Kidney epithelial cell (primary cell): ENCODE data around the gene SRPRB. TPM values are rescaled to one million over a fixed set of nuclear protein-coding genes. Genes with fewer than 3 reads are reported as not detected.

Source experiments
- DNase-seq: peaks from one replicate; pipeline ENCODE4 v3.0.0-alpha.2; 2010; ENCODE audit warnings: low read depth
- H3K27me3 ChIP-seq: 2 replicates; pipeline ENCODE4 v1.6.0; 2011; ENCODE audit warnings: low read length; ENCODE audit not compliant: control insufficient read depth, insufficient read depth
- H3K36me3 ChIP-seq: 2 replicates; pipeline ENCODE4 v1.5.1; 2011; ENCODE audit warnings: low read length; ENCODE audit not compliant: control insufficient read depth, insufficient read depth
- H3K4me3 ChIP-seq: 2 replicates; pipeline ENCODE4 v1.5.1; 2011; ENCODE audit warnings: low read depth, mild to moderate bottlenecking, control low read depth, low read length
- CTCF ChIP-seq: IDR thresholded peaks from 2 replicates; pipeline ENCODE4 v1.5.1; 2011; ENCODE audit warnings: mild to moderate bottlenecking, moderate library complexity, low read length, control low read depth, inconsistent platforms; ENCODE audit not compliant: insufficient read depth, poor library complexity, severe bottlenecking
- total RNA-seq: library from RNA; depleted of rRNA; stranded (reverse); fragments of >200 nt; gene quantifications from 2 replicates; pipeline ENCODE4 v1.2.3, GENCODE V29; 2015

SRPRB gene
- total RNA-seq, 1 donor from 2014 or later, result 67.3 TPM

DNA sequence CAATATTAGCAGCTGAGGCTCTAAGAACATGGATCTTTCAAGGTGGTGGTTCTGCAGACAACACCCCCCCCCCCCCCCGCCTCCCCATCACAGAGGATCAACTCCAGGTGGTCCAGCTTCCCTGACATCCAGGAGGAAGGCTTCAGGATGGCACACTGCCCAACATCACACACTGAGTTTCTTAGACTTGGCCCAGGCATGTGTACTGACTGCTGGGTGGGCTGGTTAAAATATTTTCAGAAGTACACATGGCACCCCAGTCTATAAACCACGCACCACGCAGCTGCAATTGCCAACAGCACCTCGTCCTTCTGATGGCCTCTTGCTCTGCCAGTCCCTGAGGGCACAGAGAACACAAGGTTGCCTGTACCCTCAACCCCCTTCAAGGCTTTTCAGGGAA, 22.1 kb downstream of the SRPRB start:
- no peak for DNase-seq
- no peak for TF ChIP-seq CTCF
- Histone ChIP-seq H3K4me3 (no peak overlapping the region), H3K27me3 (no peaks in the 10 kb centered on the region), H3K36me3 (no peaks in the 10 kb centered on the region)

- H3K27me3 ChIP-seq, result no peaks in the 10 kb centered on the region
- H3K4me3 ChIP-seq, result no peak overlapping the region
- no peak for TF ChIP-seq CTCF
- no peaks in the 10 kb centered on the region for H3K36me3 ChIP-seq
- DNase-seq, result no peak
These were observed 23.1 kb downstream of the SRPRB start for GRCh38 chr3:133828576-133829309.

DNA sequence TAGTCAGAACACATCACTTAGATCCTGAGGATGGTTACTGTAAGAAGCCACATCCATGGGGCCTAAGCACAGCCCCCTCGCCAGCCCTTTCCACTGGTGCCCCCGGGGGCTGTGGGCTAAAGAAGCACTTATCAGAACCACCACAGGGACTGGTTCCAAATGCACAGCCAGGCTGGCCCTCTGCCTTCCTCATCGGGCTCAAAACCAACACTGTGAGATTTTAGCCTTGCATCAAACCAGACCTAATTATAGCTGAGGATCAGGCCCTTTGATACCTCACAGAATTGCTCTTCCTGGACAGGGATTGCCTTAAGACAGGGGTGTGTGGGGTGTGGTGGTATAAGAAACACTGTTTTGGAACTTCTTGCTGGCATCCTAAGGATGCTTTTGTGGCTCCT, 23.7 kb downstream of the SRPRB start:
- Histone ChIP-seq H3K4me3 (no peak overlapping the region), H3K36me3 (no peaks in the 10 kb centered on the region), H3K27me3 (no peaks in the 10 kb centered on the region)
- no peak for TF ChIP-seq CTCF
- no peak for DNase-seq

GRCh38 chr3:133830071-133830470, 24.5 kb downstream of the SRPRB start:
- no peaks in the 10 kb centered on the region for H3K36me3 ChIP-seq
- TF ChIP-seq CTCF, result no peak
- no peak overlapping the region for H3K4me3 ChIP-seq
- no peaks in the 10 kb centered on the region for H3K27me3 ChIP-seq
- no peak for DNase-seq

- Histone ChIP-seq H3K36me3 (no peaks in the 10 kb centered on the region), H3K27me3 (no peaks in the 10 kb centered on the region), H3K4me3 (no peak overlapping the region)
- DNase-seq, result no peak
- TF ChIP-seq CTCF, result peak; percentile 11
These were observed 26.6 kb downstream of the SRPRB start for GRCh38 chr3:133831966-133832801.
